Astrocyte (in vitro differentiated cells and primary cell): ENCODE results near the gene SH3RF1.

ENCODE experiments used
- CTCF ChIP-seq: IDR thresholded peaks from 2 replicates; pipeline ENCODE4 v1.5.1; 2011; ENCODE audit warnings: low read depth, mild to moderate bottlenecking, inconsistent platforms, low read length, moderate library complexity; ENCODE audit not compliant: insufficient read depth
- EZH2 ChIP-seq: IDR thresholded peaks from 2 replicates; pipeline ENCODE4 v1.6.1; 2012; ENCODE audit warnings: mild to moderate bottlenecking, low read length, inconsistent platforms; ENCODE audit not compliant: insufficient read depth

- TF ChIP-seq CTCF (no peak), EZH2 (no peak)
Measured at GRCh38 chr4:169059306-169060211, 211.2 kb downstream of the SH3RF1 start.
